KMS-11 (cell line): ENCODE data around the gene CBLC.

Experiments used
- H2AFZ ChIP-seq: fragments of 200-600 bp; sonication (generic); 2 replicates; pipeline ENCODE4 v1.6.1; 2016; ENCODE audit warnings: antibody characterized with exemption, mixed run types, low read depth
- H3K27ac ChIP-seq: fragments of 200-600 bp; sonication (generic); 2 replicates; pipeline ENCODE4 v1.6.1; 2016; ENCODE audit warnings: mild to moderate bottlenecking, mixed run types
- H3K27me3 ChIP-seq: fragments of 200-600 bp; sonication (generic); 2 replicates; pipeline ENCODE4 v1.6.1; 2017; ENCODE audit warnings: mild to moderate bottlenecking, low read depth, mixed run types, moderate library complexity; ENCODE audit not compliant: insufficient read depth
- H3K36me3 ChIP-seq: fragments of 200-600 bp; sonication (generic); 2 replicates; pipeline ENCODE4 v1.6.1; 2017; ENCODE audit warnings: mild to moderate bottlenecking, mixed run types; ENCODE audit not compliant: insufficient read depth
- H3K4me1 ChIP-seq: fragments of 200-600 bp; sonication (generic); 2 replicates; pipeline ENCODE4 v1.6.1; 2016; ENCODE audit warnings: mild to moderate bottlenecking, low read depth, mixed run types; ENCODE audit not compliant: poor library complexity, severe bottlenecking
- H3K4me2 ChIP-seq: fragments of 200-600 bp; sonication (generic); 2 replicates; pipeline ENCODE4 v1.7.0; 2016; ENCODE audit warnings: mild to moderate bottlenecking, mixed run types
- H3K4me3 ChIP-seq: fragments of 200-600 bp; sonication (generic); IDR thresholded peaks from 2 replicates; pipeline ENCODE4 v1.6.1; 2017; ENCODE audit warnings: low read depth, low read length, mixed read lengths; ENCODE audit not compliant: insufficient read depth
- H3K79me2 ChIP-seq: fragments of 200-600 bp; sonication (generic); 2 replicates; pipeline ENCODE4 v1.6.1; 2016; ENCODE audit warnings: low read depth, mixed run types; ENCODE audit not compliant: insufficient read depth
- H3K9ac ChIP-seq: fragments of 200-600 bp; sonication (generic); 2 replicates; pipeline ENCODE4 v1.6.1; 2016; ENCODE audit warnings: mild to moderate bottlenecking, mixed run types
- H4K20me1 ChIP-seq: fragments of 200-600 bp; sonication (generic); 2 replicates; pipeline ENCODE4 v1.6.1; 2016; ENCODE audit warnings: mild to moderate bottlenecking, mixed run types; ENCODE audit not compliant: insufficient read depth
- CTCF ChIP-seq: fragments of 200-600 bp; sonication (generic); conservative IDR thresholded peaks from 2 replicates; pipeline ENCODE4 v1.6.1; 2017; ENCODE audit warnings: low read depth, mild to moderate bottlenecking, antibody characterized with exemption, low read length, moderate library complexity, mixed read lengths

The CBLC gene

GRCh38 chr19:44841231-44841630 is 63.5 kb downstream of the CBLC start:
- Histone ChIP-seq H3K4me2 (no peak overlapping the region), H3K9ac (no peak overlapping the region), H3K79me2 (no peaks in the 10 kb centered on the region), H3K4me3 (no peak overlapping the region), H4K20me1 (no peaks in the 10 kb centered on the region), H3K27ac (no peak overlapping the region), H3K27me3 (peaks cover 4% of the 10 kb centered on the region; the same call in 1 of the 2 replicates), H3K36me3 (no peaks in the 10 kb centered on the region), H2AFZ (no peak overlapping the region), H3K4me1 (peaks cover 11% of the 10 kb centered on the region)
- no peak for TF ChIP-seq CTCF

- Histone ChIP-seq H3K79me2 (no peaks in the 10 kb centered on the region), H4K20me1 (no peaks in the 10 kb centered on the region), H3K4me2 (peak overlapping the region; percentile 70), H3K27ac (peak overlapping the region; percentile 36; the same call in 1 of the 2 replicates), H3K9ac (peak overlapping the region; percentile 48; the same call in 1 of the 2 replicates), H3K36me3 (no peaks in the 10 kb centered on the region), H2AFZ (peak overlapping the region; percentile 90), H3K4me3 (no peak overlapping the region), H3K4me1 (peaks cover 16% of the 10 kb centered on the region), H3K27me3 (peaks cover 19% of the 10 kb centered on the region)
- TF ChIP-seq CTCF: no peak
Observed at GRCh38 chr19:44845286-44845611, 67.6 kb downstream of the CBLC start.

DNA sequence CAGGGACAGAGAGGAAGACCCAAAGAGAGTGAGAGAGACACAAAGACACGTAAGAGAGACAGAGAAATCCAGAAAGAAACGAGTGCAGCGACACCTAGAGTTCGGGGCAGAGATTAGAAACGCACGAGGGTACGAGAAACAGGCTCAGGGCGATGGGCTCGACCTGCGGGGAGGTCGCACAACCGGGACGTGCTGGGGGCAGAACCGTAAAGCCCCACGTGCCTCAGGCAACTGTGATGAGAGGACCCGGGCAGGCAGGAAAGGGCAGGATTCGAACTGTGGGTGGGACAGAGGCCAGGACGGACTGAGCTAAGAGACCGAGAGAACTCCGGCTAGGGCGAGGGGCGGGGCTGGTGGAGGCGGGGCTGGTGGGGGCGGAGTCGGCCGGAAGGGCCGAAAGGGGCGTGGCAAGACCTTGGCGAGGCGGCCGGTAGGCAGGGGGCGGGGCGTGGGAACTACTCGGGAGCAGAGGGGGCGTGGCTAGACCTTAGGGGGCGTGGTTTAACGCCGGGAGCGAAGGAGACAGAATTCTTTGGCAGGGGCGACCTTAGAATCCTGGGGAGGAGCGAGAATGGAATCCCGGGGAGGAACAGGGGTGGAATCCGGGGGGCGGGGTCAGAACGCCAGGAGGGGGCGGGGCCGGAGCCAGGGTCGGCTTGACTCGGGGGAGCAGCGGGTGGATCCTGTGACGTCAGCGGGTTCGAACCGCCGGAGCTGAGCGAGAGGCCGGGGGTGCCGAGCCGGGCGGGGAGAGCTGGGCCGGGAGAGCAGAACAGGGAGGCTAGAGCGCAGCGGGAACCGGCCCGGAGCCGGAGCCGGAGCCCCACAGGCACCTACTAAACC is 68.1 kb downstream of the CBLC start, which contains the start of gene NECTIN2:
NECTIN2 (plus strand) TSS at position 686 of the 843 bp plus-strand sequence. CDS start 229 bp downstream, outside the sequence.
- Histone ChIP-seq H3K4me2 (peak within 1 kb of the TSS; percentile 70), H2AFZ (peak within 1 kb of the TSS; percentile 90), H3K79me2 (no peaks in the 10 kb centered on the region), H3K4me3 (no peak within 1 kb of the TSS), H3K9ac (peak within 1 kb of the TSS; percentile 65; the same call in 1 of the 2 replicates), H3K4me1 (peaks cover 16% of the 10 kb centered on the region), H3K36me3 (no peaks in the 10 kb centered on the region), H3K27ac (peak within 1 kb of the TSS; percentile 36; the same call in 1 of the 2 replicates), H3K27me3 (peaks cover 19% of the 10 kb centered on the region), H4K20me1 (no peaks in the 10 kb centered on the region)
- peak; percentile 83 for TF ChIP-seq CTCF

- H4K20me1 ChIP-seq: no peaks in the 10 kb centered on the region
- peak overlapping the region; percentile 58 for H3K4me2 ChIP-seq
- H3K27ac ChIP-seq: no peak overlapping the region
- H2AFZ ChIP-seq: peak overlapping the region; percentile 84
- H3K79me2 ChIP-seq: no peaks in the 10 kb centered on the region
- no peak for TF ChIP-seq CTCF
- no peaks in the 10 kb centered on the region for H3K36me3 ChIP-seq
- H3K4me1 ChIP-seq: peaks cover 16% of the 10 kb centered on the region
- peaks cover 19% of the 10 kb centered on the region for H3K27me3 ChIP-seq
- no peak overlapping the region for H3K4me3 ChIP-seq
- H3K9ac ChIP-seq: peak overlapping the region; percentile 65; the same call in 1 of the 2 replicates
Observed at GRCh38 chr19:44846455-44847143, 68.9 kb downstream of the CBLC start.
